ENCODE results near the gene TSPAN14.

DNA sequence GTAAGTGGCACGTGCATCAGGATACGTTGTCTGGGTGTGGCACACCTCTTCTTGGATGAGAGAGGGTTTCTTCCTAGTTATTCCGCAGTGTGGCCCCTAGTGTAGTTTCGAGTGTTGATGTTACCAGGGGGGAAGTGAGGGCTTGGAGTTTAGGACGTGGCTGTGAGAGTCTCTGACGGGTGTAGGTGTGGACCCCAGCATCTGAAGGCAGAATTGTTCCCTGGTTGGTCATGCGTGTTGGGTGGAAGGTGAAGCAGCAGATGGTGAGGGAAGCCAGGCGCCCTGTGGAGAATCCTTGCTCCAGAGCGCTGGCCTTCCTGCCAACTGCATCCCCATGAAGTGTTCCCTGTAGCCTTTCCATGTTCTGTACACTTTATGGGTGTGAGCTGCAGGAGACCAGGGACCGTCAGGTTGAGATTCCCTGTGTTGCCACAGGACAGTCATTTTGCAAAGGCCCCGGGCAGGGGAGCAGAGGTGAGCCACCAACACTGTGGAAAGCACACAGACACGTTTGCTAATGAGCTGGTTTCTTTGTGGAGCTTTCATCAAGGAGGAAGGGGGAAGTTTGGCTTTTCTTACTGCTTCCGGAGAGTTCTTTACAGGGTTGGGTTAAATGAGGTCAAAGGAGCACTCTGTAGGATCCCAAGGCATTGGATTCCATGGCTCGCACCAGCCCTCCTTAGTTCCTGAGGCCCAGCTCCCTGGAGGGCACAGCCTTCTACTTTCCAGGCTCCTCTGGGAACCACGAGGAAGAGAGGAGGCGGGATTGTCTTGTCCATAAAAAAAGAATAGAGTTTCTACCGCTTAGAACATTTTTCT lies 32.0 kb downstream of the TSPAN14 start:
- TF ChIP-seq CTCF (IDR thresholded peaks at IDR 0.05; ENCODE audit: low read depth, low read length, missing input control) (no peak), GABPA (IDR thresholded peaks at IDR 0.05 in 1 of 2, conservative IDR thresholded peaks at IDR 0.05 in 1 of 2) (no peak), HNF4A (conservative IDR thresholded peaks at IDR 0.05) (no peak), JUND (IDR thresholded peaks at IDR 0.05) (no peak), FOXA1 (IDR thresholded peaks at IDR 0.05) (no peak), NR2F2 (IDR thresholded peaks at IDR 0.05) (peak; percentile 19), RXRA (IDR thresholded peaks at IDR 0.05) (peak in 1 of 2 donors; percentile 6)
- TF ChIP-seq, protein P1, sequence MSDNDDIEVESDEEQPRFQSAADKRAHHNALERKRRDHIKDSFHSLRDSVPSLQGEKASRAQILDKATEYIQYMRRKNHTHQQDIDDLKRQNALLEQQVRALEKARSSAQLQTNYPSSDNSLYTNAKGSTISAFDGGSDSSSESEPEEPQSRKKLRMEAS (IDR thresholded peaks at IDR 0.05) = no peak
- TF ChIP-seq, protein P2, sequence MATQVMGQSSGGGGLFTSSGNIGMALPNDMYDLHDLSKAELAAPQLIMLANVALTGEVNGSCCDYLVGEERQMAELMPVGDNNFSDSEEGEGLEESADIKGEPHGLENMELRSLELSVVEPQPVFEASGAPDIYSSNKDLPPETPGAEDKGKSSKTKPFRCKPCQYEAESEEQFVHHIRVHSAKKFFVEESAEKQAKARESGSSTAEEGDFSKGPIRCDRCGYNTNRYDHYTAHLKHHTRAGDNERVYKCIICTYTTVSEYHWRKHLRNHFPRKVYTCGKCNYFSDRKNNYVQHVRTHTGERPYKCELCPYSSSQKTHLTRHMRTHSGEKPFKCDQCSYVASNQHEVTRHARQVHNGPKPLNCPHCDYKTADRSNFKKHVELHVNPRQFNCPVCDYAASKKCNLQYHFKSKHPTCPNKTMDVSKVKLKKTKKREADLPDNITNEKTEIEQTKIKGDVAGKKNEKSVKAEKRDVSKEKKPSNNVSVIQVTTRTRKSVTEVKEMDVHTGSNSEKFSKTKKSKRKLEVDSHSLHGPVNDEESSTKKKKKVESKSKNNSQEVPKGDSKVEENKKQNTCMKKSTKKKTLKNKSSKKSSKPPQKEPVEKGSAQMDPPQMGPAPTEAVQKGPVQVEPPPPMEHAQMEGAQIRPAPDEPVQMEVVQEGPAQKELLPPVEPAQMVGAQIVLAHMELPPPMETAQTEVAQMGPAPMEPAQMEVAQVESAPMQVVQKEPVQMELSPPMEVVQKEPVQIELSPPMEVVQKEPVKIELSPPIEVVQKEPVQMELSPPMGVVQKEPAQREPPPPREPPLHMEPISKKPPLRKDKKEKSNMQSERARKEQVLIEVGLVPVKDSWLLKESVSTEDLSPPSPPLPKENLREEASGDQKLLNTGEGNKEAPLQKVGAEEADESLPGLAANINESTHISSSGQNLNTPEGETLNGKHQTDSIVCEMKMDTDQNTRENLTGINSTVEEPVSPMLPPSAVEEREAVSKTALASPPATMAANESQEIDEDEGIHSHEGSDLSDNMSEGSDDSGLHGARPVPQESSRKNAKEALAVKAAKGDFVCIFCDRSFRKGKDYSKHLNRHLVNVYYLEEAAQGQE (IDR thresholded peaks at IDR 0.05) = no peak
